ENCODE results near the gene ZNF337.
"Not testable (repeated sequence)": the region's sequence is repeated elsewhere in the genome, so short reads cannot be mapped to it uniquely, and the experiment has no call there.

ZNF337 gene

GRCh38 chr20:25696371-25697131 is at the start of gene ZNF337:
Gene ZNF337, minus strand, starts transcription at chr20:25696853. Its CDS starts 10,436 bp downstream, at chr20:25686417.
- peak; percentile 95 to 96 for DNase-seq

GRCh38 chr20:25745738-25746137 is 49.1 kb upstream of the ZNF337 start:
- no peak for DNase-seq

- DNase-seq = no peak
Measured at GRCh38 chr20:25745100-25745499, 48.4 kb upstream of the ZNF337 start.

GRCh38 chr20:25744261-25744660 is 47.6 kb upstream of the ZNF337 start:
- no peak for DNase-seq

GRCh38 chr20:25741088-25741487 is 44.4 kb upstream of the ZNF337 start:
- DNase-seq = no peak

GRCh38 chr20:25739615-25740320 is 43.1 kb upstream of the ZNF337 start:
- DNase-seq = no peak

- DNase-seq = no peak
Measured at GRCh38 chr20:25738198-25738597, 41.5 kb upstream of the ZNF337 start.

GRCh38 chr20:25733903-25734302 is 37.2 kb upstream of the ZNF337 start:
- no peak for DNase-seq

GRCh38 chr20:25730862-25731261 is 34.2 kb upstream of the ZNF337 start:
- no peak for DNase-seq

- DNase-seq = no peak
Measured at GRCh38 chr20:25726357-25726756, 29.7 kb upstream of the ZNF337 start.

GRCh38 chr20:25725639-25726038 is 29.0 kb upstream of the ZNF337 start:
- no peak for DNase-seq

- no peak for DNase-seq
Measured at GRCh38 chr20:25723975-25724374, 27.3 kb upstream of the ZNF337 start.

GRCh38 chr20:25720285-25720684 is 23.6 kb upstream of the ZNF337 start:
- DNase-seq = no peak

- peak; percentile 18 to 31 for DNase-seq
Measured at GRCh38 chr20:25718896-25719809, 22.5 kb upstream of the ZNF337 start.

GRCh38 chr20:25707695-25708094 is 11.0 kb upstream of the ZNF337 start:
- no peak for DNase-seq

GRCh38 chr20:25706793-25707192 is 10.1 kb upstream of the ZNF337 start:
- peak in 1 of 2 donors; percentile 40 for DNase-seq

GRCh38 chr20:25705830-25706351 is 9.2 kb upstream of the ZNF337 start:
- DNase-seq = no peak

- DNase-seq = not testable (repeated sequence)
Measured at GRCh38 chr20:25704303-25704702, 7.7 kb upstream of the ZNF337 start.

GRCh38 chr20:25700835-25701234 is 4.2 kb upstream of the ZNF337 start:
- DNase-seq = not testable (repeated sequence)

GRCh38 chr20:25699914-25700313 is 3.3 kb upstream of the ZNF337 start:
- DNase-seq = no peak

- no peak for DNase-seq
Measured at GRCh38 chr20:25697132-25697446, 436 bp upstream of the ZNF337 start.

- peak in 1 of 2 donors; percentile 22 for DNase-seq
Measured at GRCh38 chr20:25695532-25696370, 902 bp downstream of the ZNF337 start.
